Measurements from ENCODE around the gene DGKG.

DNA sequence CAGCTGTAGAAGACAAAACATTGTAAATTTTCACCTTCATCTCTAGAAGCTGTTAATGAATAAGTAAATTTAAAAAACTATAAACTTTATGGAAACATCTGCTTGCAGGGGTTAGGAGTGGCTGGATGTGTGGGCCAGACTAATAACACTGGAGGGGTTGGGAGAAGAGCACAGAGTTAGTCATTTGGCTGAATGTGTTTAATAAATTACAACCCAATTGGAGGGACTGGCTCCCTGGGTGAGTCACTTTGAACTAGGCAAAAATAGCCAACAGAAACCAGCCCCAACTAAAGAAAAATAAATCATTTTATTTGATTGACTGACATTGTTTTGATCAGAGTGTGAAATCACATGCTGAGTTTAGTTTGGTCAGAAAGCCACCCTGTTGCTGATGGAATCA is 21.8 kb downstream of the DGKG start:
- TF ChIP-seq, protein P1, sequence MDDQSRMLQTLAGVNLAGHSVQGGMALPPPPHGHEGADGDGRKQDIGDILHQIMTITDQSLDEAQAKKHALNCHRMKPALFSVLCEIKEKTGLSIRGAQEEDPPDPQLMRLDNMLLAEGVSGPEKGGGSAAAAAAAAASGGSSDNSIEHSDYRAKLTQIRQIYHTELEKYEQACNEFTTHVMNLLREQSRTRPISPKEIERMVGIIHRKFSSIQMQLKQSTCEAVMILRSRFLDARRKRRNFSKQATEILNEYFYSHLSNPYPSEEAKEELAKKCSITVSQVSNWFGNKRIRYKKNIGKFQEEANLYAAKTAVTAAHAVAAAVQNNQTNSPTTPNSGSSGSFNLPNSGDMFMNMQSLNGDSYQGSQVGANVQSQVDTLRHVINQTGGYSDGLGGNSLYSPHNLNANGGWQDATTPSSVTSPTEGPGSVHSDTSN (IDR thresholded peaks at IDR 0.05) = no peak
- TF ChIP-seq, protein P2, sequence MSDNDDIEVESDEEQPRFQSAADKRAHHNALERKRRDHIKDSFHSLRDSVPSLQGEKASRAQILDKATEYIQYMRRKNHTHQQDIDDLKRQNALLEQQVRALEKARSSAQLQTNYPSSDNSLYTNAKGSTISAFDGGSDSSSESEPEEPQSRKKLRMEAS (IDR thresholded peaks at IDR 0.05; ENCODE audit: low read depth) = no peak
- TF ChIP-seq, protein P3, sequence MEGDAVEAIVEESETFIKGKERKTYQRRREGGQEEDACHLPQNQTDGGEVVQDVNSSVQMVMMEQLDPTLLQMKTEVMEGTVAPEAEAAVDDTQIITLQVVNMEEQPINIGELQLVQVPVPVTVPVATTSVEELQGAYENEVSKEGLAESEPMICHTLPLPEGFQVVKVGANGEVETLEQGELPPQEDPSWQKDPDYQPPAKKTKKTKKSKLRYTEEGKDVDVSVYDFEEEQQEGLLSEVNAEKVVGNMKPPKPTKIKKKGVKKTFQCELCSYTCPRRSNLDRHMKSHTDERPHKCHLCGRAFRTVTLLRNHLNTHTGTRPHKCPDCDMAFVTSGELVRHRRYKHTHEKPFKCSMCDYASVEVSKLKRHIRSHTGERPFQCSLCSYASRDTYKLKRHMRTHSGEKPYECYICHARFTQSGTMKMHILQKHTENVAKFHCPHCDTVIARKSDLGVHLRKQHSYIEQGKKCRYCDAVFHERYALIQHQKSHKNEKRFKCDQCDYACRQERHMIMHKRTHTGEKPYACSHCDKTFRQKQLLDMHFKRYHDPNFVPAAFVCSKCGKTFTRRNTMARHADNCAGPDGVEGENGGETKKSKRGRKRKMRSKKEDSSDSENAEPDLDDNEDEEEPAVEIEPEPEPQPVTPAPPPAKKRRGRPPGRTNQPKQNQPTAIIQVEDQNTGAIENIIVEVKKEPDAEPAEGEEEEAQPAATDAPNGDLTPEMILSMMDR (IDR thresholded peaks at IDR 0.05) = no peak
- TF ChIP-seq TAF1 (IDR thresholded peaks at IDR 0.05; ENCODE audit: borderline replicate concordance, low read depth, low read length) (no peak), MXI1 (IDR thresholded peaks at IDR 0.05; ENCODE audit: low read depth, low read length) (no peak), EZH2phosphoT487 (IDR thresholded peaks at IDR 0.05; ENCODE audit: borderline replicate concordance, low read depth) (no peak), POLR2AphosphoS5 (IDR thresholded peaks at IDR 0.05; ENCODE audit: low read depth, low read length) (no peak), TEAD4 (IDR thresholded peaks at IDR 0.05; ENCODE audit: borderline replicate concordance, insufficient read depth) (no peak), EP300 (IDR thresholded peaks at IDR 0.05; ENCODE audit: borderline replicate concordance in 1 of 2, low read depth in 1 of 2, low read length in 1 of 2) (no peak), RCOR1 (IDR thresholded peaks at IDR 0.05; ENCODE audit: low read length) (no peak), SMC3 (IDR thresholded peaks at IDR 0.05; ENCODE audit: low read depth, low read length) (no peak)
- TF ChIP-seq, protein P4, sequence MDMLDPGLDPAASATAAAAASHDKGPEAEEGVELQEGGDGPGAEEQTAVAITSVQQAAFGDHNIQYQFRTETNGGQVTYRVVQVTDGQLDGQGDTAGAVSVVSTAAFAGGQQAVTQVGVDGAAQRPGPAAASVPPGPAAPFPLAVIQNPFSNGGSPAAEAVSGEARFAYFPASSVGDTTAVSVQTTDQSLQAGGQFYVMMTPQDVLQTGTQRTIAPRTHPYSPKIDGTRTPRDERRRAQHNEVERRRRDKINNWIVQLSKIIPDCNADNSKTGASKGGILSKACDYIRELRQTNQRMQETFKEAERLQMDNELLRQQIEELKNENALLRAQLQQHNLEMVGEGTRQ (IDR thresholded peaks at IDR 0.05; ENCODE audit: borderline replicate concordance, low read depth, low read length) = no peak
